H1 (cell line): ENCODE results near the gene GRID2. TPM values are rescaled to one million over a fixed set of nuclear protein-coding genes. Genes with fewer than 3 reads are reported as not detected.
"Not testable (repeated sequence)": the region's sequence is repeated elsewhere in the genome, so short reads cannot be mapped to it uniquely, and the experiment has no call there.

ENCODE experiments used
- CTCF ChIA-PET: fragments of 300-600 bp; sonication (Branson Sonifier 250); formaldehyde crosslinking; loops from one replicate; lab custom pipeline; 2021; ENCODE audit not compliant: partially characterized antibody; lab: Charles Lee
- POLR2A ChIA-PET: fragments of 300-600 bp; sonication (Branson Sonifier 250); formaldehyde crosslinking; loops from one replicate; lab custom pipeline; 2021; ENCODE audit warnings: inconsistent platforms; ENCODE audit not compliant: partially characterized antibody; lab: Charles Lee
- DNase-seq, 2 experiments: peaks; one replicate each; pipeline versions ENCODE4 v3.0.0 to v3.0.0-alpha.2; 2010 to 2022; ENCODE audit warnings: low spot score in 2 of 2, low read depth in 1 of 2, mixed read lengths in 1 of 2
- FAIRE-seq: peaks from 2 replicates; lab custom pipeline; 2011; peaks lifted over from hg19 to GRCh38; lab: Jason Lieb, UNC
- H2AFZ ChIP-seq: 2 replicates; pipeline ENCODE4 v1.8.1; 2012; ENCODE audit warnings: low read length, inconsistent platforms
- H2AK5ac ChIP-seq: 2 replicates; pipeline ENCODE4 v1.6.1; 2013; ENCODE audit warnings: low read depth, low read length
- H2BK120ac ChIP-seq: replicated peaks from 2 replicates; pipeline ENCODE3; 2013; ENCODE audit warnings: low read depth, low read length, inconsistent platforms
- H2BK12ac ChIP-seq: 2 replicates; pipeline ENCODE4 v1.6.1; 2013; ENCODE audit warnings: low read depth, low read length
- H2BK15ac ChIP-seq: 2 replicates; pipeline ENCODE4 v1.6.1; 2013; ENCODE audit warnings: low read length
- H2BK20ac ChIP-seq: 2 replicates; pipeline ENCODE4 v1.6.1; 2013; ENCODE audit warnings: low read length
- H2BK5ac ChIP-seq: 2 replicates; pipeline ENCODE4 v1.6.1; 2013; ENCODE audit warnings: low read depth, low read length
- H3K14ac ChIP-seq: 2 replicates; pipeline ENCODE4 v1.6.1; 2013; ENCODE audit warnings: inconsistent platforms; ENCODE audit not compliant: insufficient read length
- H3K18ac ChIP-seq: 2 replicates; pipeline ENCODE4 v1.6.1; 2013; ENCODE audit warnings: low read length; ENCODE audit errors: extremely low read depth
- H3K23ac ChIP-seq: 2 replicates; pipeline ENCODE4 v1.6.1; 2013; ENCODE audit warnings: inconsistent platforms; ENCODE audit not compliant: insufficient read length
- H3K23me2 ChIP-seq: 2 replicates; pipeline ENCODE4 v1.6.1; 2013; ENCODE audit warnings: low read depth, low read length
- H3K27ac ChIP-seq: 2 replicates; pipeline ENCODE4 v1.6.1; 2011; ENCODE audit warnings: low read depth, low read length, inconsistent platforms
- H3K27me3 ChIP-seq, 4 experiments: replicated peaks in 1 of 4; 1 replicate in 1 of 4; 2 replicates in 3 of 4; pipeline versions ENCODE4 v1.6.1 to v1.8.1; 2011 to 2013; ENCODE audit warnings: low read length in 3 of 4, mild to moderate bottlenecking in 3 of 4, inconsistent platforms in 2 of 4, mixed read lengths in 2 of 4, moderate library complexity in 1 of 4; ENCODE audit not compliant: control insufficient read depth in 3 of 4, insufficient read depth in 3 of 4; ENCODE audit errors: extremely low read depth in 1 of 4
- H3K36me3 ChIP-seq, 4 experiments: 2 replicates each; pipeline versions ENCODE4 v1.6.1 to v1.8.1; 2011 to 2013; ENCODE audit warnings: mild to moderate bottlenecking in 4 of 4, low read length in 3 of 4, moderate library complexity in 2 of 4, control low read depth in 1 of 4, inconsistent platforms in 1 of 4; ENCODE audit not compliant: insufficient read depth in 4 of 4, control insufficient read depth in 2 of 4
- H3K4ac ChIP-seq: replicated peaks from 2 replicates; pipeline ENCODE3; 2013; ENCODE audit warnings: low read length, low read depth, mixed read lengths, inconsistent platforms; ENCODE audit not compliant: insufficient read length
- H3K4me1 ChIP-seq, 4 experiments: replicated peaks in 1 of 4; 1 replicate in 1 of 4; 2 replicates in 3 of 4; pipeline versions ENCODE4 v1.6.1 to v1.8.1; 2011 to 2013; ENCODE audit warnings: low read length in 3 of 4, inconsistent platforms in 2 of 4, mixed read lengths in 1 of 4; ENCODE audit not compliant: insufficient read depth in 4 of 4, control insufficient read depth in 3 of 4
- H3K4me2 ChIP-seq, 2 experiments: 2 replicates each; pipeline versions ENCODE4 v1.6.1 to v1.8.1; 2011 to 2013; ENCODE audit warnings: low read depth in 2 of 2, low read length in 2 of 2, control low read depth in 1 of 2, inconsistent platforms in 1 of 2, mild to moderate bottlenecking in 1 of 2; ENCODE audit not compliant: insufficient read depth in 1 of 2
- H3K4me3 ChIP-seq, 4 experiments: fragments of 200-600, 300-600 bp in 1 of 4; sonication (generic), shearing (Covaris generic), sonication (Bioruptor Twin) in 1 of 4; 2 replicates each; pipeline versions ENCODE4 v1.5.1 to v1.8.1; 2011 to 2016; ENCODE audit warnings: low read length in 4 of 4, low read depth in 3 of 4, control low read depth in 2 of 4, inconsistent platforms in 2 of 4, mild to moderate bottlenecking in 2 of 4, mixed read lengths in 1 of 4, moderate library complexity in 1 of 4; ENCODE audit not compliant: insufficient read depth in 2 of 4; ENCODE audit errors: extremely low read depth in 1 of 4
- H3K56ac ChIP-seq: replicated peaks from 2 replicates; pipeline ENCODE3; 2013; ENCODE audit warnings: low read depth, mild to moderate bottlenecking, mixed read lengths, low read length, inconsistent platforms; ENCODE audit not compliant: insufficient read length
- H3K79me1 ChIP-seq: 2 replicates; pipeline ENCODE4 v1.6.1; 2013; ENCODE audit warnings: low read depth, low read length, control low read depth
- H3K79me2 ChIP-seq, 2 experiments: 2 replicates each; pipeline versions ENCODE4 v1.6.1 to v1.8.1; 2012 to 2013; ENCODE audit warnings: low read length in 2 of 2, mild to moderate bottlenecking in 2 of 2, inconsistent platforms in 1 of 2; ENCODE audit not compliant: insufficient read depth in 2 of 2, control insufficient read depth in 1 of 2
- H3K9ac ChIP-seq, 4 experiments: replicated peaks in 1 of 4; 1 replicate in 1 of 4; 2 replicates in 3 of 4; pipeline versions ENCODE4 v1.6.1 to v1.8.1; 2011 to 2013; ENCODE audit warnings: low read depth in 3 of 4, low read length in 3 of 4, control low read depth in 2 of 4, mild to moderate bottlenecking in 2 of 4, moderate library complexity in 2 of 4, inconsistent platforms in 1 of 4; ENCODE audit errors: extremely low read depth in 1 of 4
- H3K9me3 ChIP-seq, 2 experiments: 2 replicates each; pipeline versions ENCODE4 v1.6.1 to v1.8.1; 2012 to 2013; ENCODE audit warnings: mild to moderate bottlenecking in 2 of 2, moderate library complexity in 2 of 2, control low read depth in 1 of 2, inconsistent platforms in 1 of 2, low read depth in 1 of 2, low read length in 1 of 2, mixed read lengths in 1 of 2; ENCODE audit not compliant: insufficient read depth in 2 of 2
- H4K20me1 ChIP-seq, 2 experiments: replicated peaks in 1 of 2; 2 replicates each; pipeline versions ENCODE3 to v1.8.1; 2011 to 2013; ENCODE audit warnings: inconsistent platforms in 2 of 2, low read length in 2 of 2, mild to moderate bottlenecking in 1 of 2; ENCODE audit not compliant: insufficient read depth in 2 of 2, control insufficient read depth in 1 of 2
- H4K5ac ChIP-seq: 2 replicates; pipeline ENCODE4 v1.6.1; 2013; ENCODE audit warnings: low read length, low read depth, mixed read lengths, inconsistent platforms; ENCODE audit not compliant: insufficient read length
- H4K8ac ChIP-seq: 2 replicates; pipeline ENCODE4 v1.8.0; 2013; ENCODE audit warnings: mild to moderate bottlenecking, moderate library complexity, low read length, inconsistent platforms; ENCODE audit not compliant: insufficient read depth; ENCODE audit errors: extremely low read depth
- H4K91ac ChIP-seq: replicated peaks from 2 replicates; pipeline ENCODE3; 2013; ENCODE audit warnings: low read length, mixed read lengths, inconsistent platforms; ENCODE audit not compliant: insufficient read length
- WGBS, 2 experiments: shearing (Covaris generic) in 1 of 2; methylation state at CpG; one replicate each; pipeline versions ENCODE4 v1.1.6 to v1.1.7; 2013 to 2015; ENCODE audit warnings: low lambda C conversion rate in 2 of 2, mixed read lengths in 2 of 2, inconsistent platforms in 1 of 2, low coverage in 1 of 2, missing lambda C conversion rate in 1 of 2; ENCODE audit not compliant: insufficient replicate concordance in 2 of 2, insufficient coverage in 1 of 2, insufficient read length in 1 of 2; ENCODE audit errors: extremely low coverage in 1 of 2, missing lambda C conversion rate in 1 of 2; 5-methylcytosine and 5-hydroxymethylcytosine counted together
- polyA plus RNA-seq, 7 experiments: library from polyadenylated mRNA; depleted of rRNA in 3 of 7; stranded (reverse) in 5 of 7; unstranded in 2 of 7; fragments of >200 nt in 5 of 7; fragments of 200-250 nt in 2 of 7; gene quantifications; 1 replicate in 5 of 7; 2 replicates in 1 of 7; 4 replicates in 1 of 7; pipeline versions ENCODE4 v1.2.1 to v1.2.3, GENCODE V29; 2011 to 2013; ENCODE audit warnings: missing spikeins in 2 of 7, mixed read lengths in 2 of 7
- total RNA-seq: library from RNA; stranded (reverse); fragmentation: NEBNext Ultra II Directional; extraction: Animal tissue kit (Norgen Biotek cat#: 25700); gene quantifications from 2 replicates; pipeline ENCODE4 v1.2.1, GENCODE V29; 2021

The GRID2 gene
- total and polyA plus RNA-seq, 2 of the 8 experiments (the other 6 are each of a cell fraction or from before 2014, with no cell fraction given) = 31.1 to 81.9 TPM

DNA sequence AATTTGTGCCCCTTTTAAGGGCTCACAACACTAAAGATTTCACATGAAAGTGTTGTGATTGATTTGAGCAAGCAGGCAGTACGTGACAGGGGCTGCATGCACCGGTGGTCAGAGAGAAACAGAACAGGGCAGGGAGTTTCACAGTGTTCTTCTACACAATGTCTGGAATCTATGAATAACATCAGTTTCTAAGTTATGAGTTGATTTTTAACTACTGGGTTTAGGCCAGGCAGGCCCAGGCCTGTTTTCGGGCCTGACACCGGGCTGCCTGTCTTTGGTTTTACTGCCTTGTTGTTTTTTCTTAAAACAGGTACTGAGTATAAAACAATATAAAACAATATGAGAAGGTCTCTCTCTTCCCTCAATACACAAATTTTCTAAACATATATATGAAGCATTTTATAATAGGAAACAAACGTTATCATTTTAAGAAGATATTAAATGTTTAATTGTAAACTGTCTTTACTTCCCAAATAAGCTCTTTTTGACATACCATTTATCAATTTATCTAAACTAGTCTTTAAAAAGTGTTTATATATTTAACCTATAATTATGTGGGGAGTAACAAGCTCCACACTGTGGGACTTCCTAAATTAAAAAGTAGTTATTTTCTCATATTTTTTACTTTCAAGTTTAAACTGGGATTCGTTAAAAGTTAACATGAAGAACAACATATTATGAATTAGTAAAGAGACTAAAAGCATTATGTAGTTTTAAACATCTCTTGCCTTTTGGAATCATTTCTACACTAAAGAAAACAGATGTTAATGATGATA lies 997.2 kb downstream of the GRID2 start:
- not testable (repeated sequence) for H2BK120ac ChIP-seq

More for the DNA sequence above, 997.2 kb downstream of the GRID2 start:
- DNase-seq, H3K23ac ChIP-seq, H3K79me2 ChIP-seq, H2BK20ac ChIP-seq, H3K14ac ChIP-seq, H3K4me2 ChIP-seq, H2BK5ac ChIP-seq, H3K9me3 ChIP-seq, H4K91ac ChIP-seq, H3K27me3 ChIP-seq, FAIRE-seq, H3K27ac ChIP-seq, H3K23me2 ChIP-seq, H2AFZ ChIP-seq, H2AK5ac ChIP-seq, POLR2A ChIA-PET, H3K18ac ChIP-seq, H2BK15ac ChIP-seq, H3K79me1 ChIP-seq, H4K20me1 ChIP-seq, H3K36me3 ChIP-seq, H3K9ac ChIP-seq, H3K56ac ChIP-seq, H3K4me3 ChIP-seq, CTCF ChIA-PET, H4K5ac ChIP-seq, H3K4me1 ChIP-seq, H3K4ac ChIP-seq, H4K8ac ChIP-seq, H2BK12ac ChIP-seq: not testable (repeated sequence)
- WGBS, 2 experiments = 91% methylated on average over 6 of the region's 6 CpGs; no CpG with 5 or more reads in 1 of the 2 experiments
